ENCODE results near the gene DMTF1.
"Not testable (repeated sequence)": the region's sequence is repeated elsewhere in the genome, so short reads cannot be mapped to it uniquely, and the experiment has no call there.

DMTF1 gene

DNA sequence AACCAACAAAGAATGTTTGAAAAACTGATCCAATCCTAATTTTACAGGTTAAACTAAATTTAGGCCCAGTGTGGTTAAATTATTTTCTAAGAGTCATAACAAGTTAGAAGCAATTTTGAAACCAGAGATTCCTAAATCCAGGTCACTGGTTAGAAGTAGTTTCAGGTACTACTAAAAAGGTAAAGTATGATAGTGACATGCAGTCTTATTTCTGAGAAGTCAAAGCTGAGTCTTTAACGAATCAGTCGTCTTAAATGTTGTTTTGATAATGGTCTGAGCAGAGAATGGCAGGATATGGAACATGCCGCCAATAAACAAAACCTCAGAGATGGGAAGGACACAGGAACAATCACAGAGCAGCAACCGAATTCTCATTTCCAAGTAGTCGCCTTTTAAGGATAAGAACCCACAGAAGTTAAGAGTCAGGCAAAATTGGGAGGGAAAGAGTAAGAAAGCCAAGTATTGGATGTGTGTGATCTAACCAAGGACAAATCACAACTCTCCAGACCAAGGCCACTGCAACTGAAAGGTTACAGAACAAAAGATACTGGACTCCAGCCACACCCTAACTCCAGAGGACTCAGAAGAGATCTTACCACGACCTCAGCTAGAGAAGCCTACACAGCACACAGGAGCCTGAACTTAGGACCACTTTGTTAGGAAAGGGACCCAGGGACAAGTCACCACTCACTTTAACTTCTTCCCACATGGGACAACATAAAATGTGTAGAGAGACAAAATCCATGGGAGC is 47.6 kb downstream of the DMTF1 start:
- Histone ChIP-seq H3K4me1 (ENCODE audit: insufficient read depth, low read length) (no peaks in the 10 kb centered on the region), H3K9me3 (ENCODE audit: insufficient read depth, low read length, severe bottlenecking) (peaks cover 9% of the 10 kb centered on the region), H3K27ac (ENCODE audit: low read length) (no peak overlapping the region), H3K27me3 (ENCODE audit: insufficient read depth, low read length, poor library complexity) (no peaks in the 10 kb centered on the region), H2AFZ (ENCODE audit: low read depth, low read length) (no peak overlapping the region), H3K79me2 (ENCODE audit: insufficient read depth, low read length) (peaks cover 43% of the 10 kb centered on the region), H4K20me1 (ENCODE audit: insufficient read depth, low read length) (no peaks in the 10 kb centered on the region), H3K4me2 (ENCODE audit: insufficient read depth, low read length) (no peak overlapping the region), H3K4me3 (ENCODE audit: low read depth in 1 of 2, low read length in 2 of 2) (no peak overlapping the region), H3K9ac (ENCODE audit: low read depth, low read length) (no peak overlapping the region), H3K36me3 (ENCODE audit: insufficient read depth, low read length) (peaks cover 79% of the 10 kb centered on the region)
- ATAC-seq (ENCODE audit: insufficient read depth, low read depth) (0 out of 3 replicates have a peak, but pooled peaks have one; percentile 5), DNase-seq (no peak)
- TF ChIP-seq, protein P1, sequence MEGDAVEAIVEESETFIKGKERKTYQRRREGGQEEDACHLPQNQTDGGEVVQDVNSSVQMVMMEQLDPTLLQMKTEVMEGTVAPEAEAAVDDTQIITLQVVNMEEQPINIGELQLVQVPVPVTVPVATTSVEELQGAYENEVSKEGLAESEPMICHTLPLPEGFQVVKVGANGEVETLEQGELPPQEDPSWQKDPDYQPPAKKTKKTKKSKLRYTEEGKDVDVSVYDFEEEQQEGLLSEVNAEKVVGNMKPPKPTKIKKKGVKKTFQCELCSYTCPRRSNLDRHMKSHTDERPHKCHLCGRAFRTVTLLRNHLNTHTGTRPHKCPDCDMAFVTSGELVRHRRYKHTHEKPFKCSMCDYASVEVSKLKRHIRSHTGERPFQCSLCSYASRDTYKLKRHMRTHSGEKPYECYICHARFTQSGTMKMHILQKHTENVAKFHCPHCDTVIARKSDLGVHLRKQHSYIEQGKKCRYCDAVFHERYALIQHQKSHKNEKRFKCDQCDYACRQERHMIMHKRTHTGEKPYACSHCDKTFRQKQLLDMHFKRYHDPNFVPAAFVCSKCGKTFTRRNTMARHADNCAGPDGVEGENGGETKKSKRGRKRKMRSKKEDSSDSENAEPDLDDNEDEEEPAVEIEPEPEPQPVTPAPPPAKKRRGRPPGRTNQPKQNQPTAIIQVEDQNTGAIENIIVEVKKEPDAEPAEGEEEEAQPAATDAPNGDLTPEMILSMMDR (IDR thresholded peaks at IDR 0.05; ENCODE audit: borderline replicate concordance, extremely low read depth, low read length, poor library complexity, severe bottlenecking) = no peak
- TF ChIP-seq EZH2 (IDR thresholded peaks at IDR 0.05; ENCODE audit: borderline replicate concordance, low read depth, low read length, severe bottlenecking) = no peak

DNA sequence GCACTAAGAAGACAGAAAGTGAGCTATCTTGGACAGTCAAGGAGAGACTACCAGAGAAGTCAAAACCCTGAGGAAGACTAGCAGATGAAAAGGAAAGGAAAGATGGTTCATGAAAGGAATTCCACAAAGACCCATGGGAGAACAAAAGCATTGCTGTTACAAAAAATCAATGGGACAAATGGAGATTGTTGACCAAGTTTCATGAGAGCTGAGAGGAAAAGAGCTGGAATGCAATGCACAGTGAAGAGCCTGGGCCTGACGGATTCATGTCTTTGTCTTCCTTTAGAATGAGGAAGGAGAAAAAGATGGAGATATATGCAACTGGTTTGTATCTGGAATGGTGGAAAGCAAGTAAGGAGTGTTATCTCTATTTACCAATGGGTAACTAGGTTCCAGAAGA is 50.0 kb downstream of the DMTF1 start:
- TF ChIP-seq, protein P1 (IDR thresholded peaks at IDR 0.05; ENCODE audit: borderline replicate concordance, extremely low read depth, low read length, poor library complexity, severe bottlenecking) = no peak
- TF ChIP-seq EZH2 (IDR thresholded peaks at IDR 0.05; ENCODE audit: borderline replicate concordance, low read depth, low read length, severe bottlenecking) = no peak
- H3K9ac ChIP-seq (ENCODE audit: low read depth, low read length) = no peak overlapping the region
- peaks cover 47% of the 10 kb centered on the region for H3K79me2 ChIP-seq (ENCODE audit: insufficient read depth, low read length)
- no peak overlapping the region for H2AFZ ChIP-seq (ENCODE audit: low read depth, low read length)
- no peak overlapping the region for H3K4me2 ChIP-seq (ENCODE audit: insufficient read depth, low read length)
- no peak overlapping the region for H3K27ac ChIP-seq (ENCODE audit: low read length)
- H3K4me1 ChIP-seq (ENCODE audit: insufficient read depth, low read length) = no peaks in the 10 kb centered on the region
- H4K20me1 ChIP-seq (ENCODE audit: insufficient read depth, low read length) = no peaks in the 10 kb centered on the region
- no peak for DNase-seq
- no peak overlapping the region for H3K4me3 ChIP-seq (ENCODE audit: low read depth in 1 of 2, low read length in 2 of 2)
- peaks cover 25% of the 10 kb centered on the region for H3K9me3 ChIP-seq (ENCODE audit: insufficient read depth, low read length, severe bottlenecking)
- no peak for ATAC-seq (ENCODE audit: insufficient read depth, low read depth)
- no peaks in the 10 kb centered on the region for H3K27me3 ChIP-seq (ENCODE audit: insufficient read depth, low read length, poor library complexity)
- peaks cover 70% of the 10 kb centered on the region for H3K36me3 ChIP-seq (ENCODE audit: insufficient read depth, low read length)

DNA sequence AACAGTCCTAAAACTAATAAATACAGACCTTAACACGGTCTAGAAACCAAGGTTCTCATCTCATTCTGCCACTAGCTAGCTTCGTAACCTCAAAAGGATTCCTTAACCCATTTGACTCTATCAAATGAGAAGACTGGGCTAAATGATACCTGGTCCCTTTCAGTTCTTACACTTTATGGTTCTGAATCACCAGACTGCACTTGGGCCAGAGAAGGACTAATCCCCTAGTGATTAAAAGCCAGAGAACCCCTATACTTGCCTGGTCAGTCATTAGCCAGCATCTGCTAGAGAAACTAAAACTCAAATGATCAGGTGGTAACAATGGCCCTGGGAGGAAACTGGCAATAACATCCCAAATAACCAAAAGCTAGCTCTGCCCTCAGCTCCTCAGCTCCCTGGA is 50.5 kb downstream of the DMTF1 start:
- no peaks in the 10 kb centered on the region for H4K20me1 ChIP-seq (ENCODE audit: insufficient read depth, low read length)
- H3K79me2 ChIP-seq (ENCODE audit: insufficient read depth, low read length) = peaks cover 50% of the 10 kb centered on the region
- H3K9me3 ChIP-seq (ENCODE audit: insufficient read depth, low read length, severe bottlenecking) = peaks cover 25% of the 10 kb centered on the region

DNA sequence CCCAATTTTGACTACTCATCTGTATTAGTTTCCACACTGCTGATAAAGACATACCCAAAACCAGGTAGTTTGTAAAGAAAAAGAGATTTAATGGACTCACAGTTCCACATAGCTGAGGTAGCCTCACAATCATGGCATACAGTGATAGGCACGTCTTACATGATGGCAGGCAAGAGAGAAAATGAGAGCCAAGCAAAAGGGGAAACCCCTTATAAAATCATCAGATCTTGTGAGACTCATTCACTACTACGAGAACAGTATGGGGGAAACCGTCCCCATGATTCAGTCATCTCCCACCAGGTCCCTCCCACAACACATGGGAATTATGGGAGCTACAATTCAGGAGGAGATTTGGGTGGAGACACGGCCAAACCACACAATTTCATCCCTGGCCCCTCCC is 51.7 kb downstream of the DMTF1 start:
- peaks cover 25% of the 10 kb centered on the region for H3K9me3 ChIP-seq (ENCODE audit: insufficient read depth, low read length, severe bottlenecking)
- H3K79me2 ChIP-seq (ENCODE audit: insufficient read depth, low read length) = peaks cover 52% of the 10 kb centered on the region
- H4K20me1 ChIP-seq (ENCODE audit: insufficient read depth, low read length); H3K4me2 ChIP-seq (ENCODE audit: insufficient read depth, low read length); ATAC-seq (ENCODE audit: insufficient read depth, low read depth); DNase-seq; H3K9ac ChIP-seq (ENCODE audit: low read depth, low read length); H3K27me3 ChIP-seq (ENCODE audit: insufficient read depth, low read length, poor library complexity); H2AFZ ChIP-seq (ENCODE audit: low read depth, low read length); H3K27ac ChIP-seq (ENCODE audit: low read length); H3K4me1 ChIP-seq (ENCODE audit: insufficient read depth, low read length); H3K4me3 ChIP-seq (ENCODE audit: low read depth in 1 of 2, low read length in 2 of 2): not testable (repeated sequence)
- H3K36me3 ChIP-seq (ENCODE audit: insufficient read depth, low read length) = peaks cover 63% of the 10 kb centered on the region

More for the DNA sequence above, 50.5 kb downstream of the DMTF1 start:
- TF ChIP-seq, protein P1 (IDR thresholded peaks at IDR 0.05; ENCODE audit: borderline replicate concordance, extremely low read depth, low read length, poor library complexity, severe bottlenecking) = no peak
- no peak for TF ChIP-seq EZH2 (IDR thresholded peaks at IDR 0.05; ENCODE audit: borderline replicate concordance, low read depth, low read length, severe bottlenecking)
- no peak for DNase-seq
- H3K27ac ChIP-seq (ENCODE audit: low read length) = no peak overlapping the region
- no peaks in the 10 kb centered on the region for H3K27me3 ChIP-seq (ENCODE audit: insufficient read depth, low read length, poor library complexity)
- H3K9ac ChIP-seq (ENCODE audit: low read depth, low read length) = no peak overlapping the region
- peaks cover 68% of the 10 kb centered on the region for H3K36me3 ChIP-seq (ENCODE audit: insufficient read depth, low read length)
- H3K4me1 ChIP-seq (ENCODE audit: insufficient read depth, low read length) = no peaks in the 10 kb centered on the region
- H3K4me3 ChIP-seq (ENCODE audit: low read depth in 1 of 2, low read length in 2 of 2) = no peak overlapping the region
- H3K4me2 ChIP-seq (ENCODE audit: insufficient read depth, low read length) = no peak overlapping the region
- H2AFZ ChIP-seq (ENCODE audit: low read depth, low read length) = no peak overlapping the region
- no peak for ATAC-seq (ENCODE audit: insufficient read depth, low read depth)

All from DND-41 (cell line).